Right renal cortex interstitium (tissue), 3 donors: ENCODE measurements around the gene TAS2R50. TPM values are rescaled to one million over a fixed set of nuclear protein-coding genes. Genes with fewer than 3 reads are reported as not detected.

ENCODE experiments used
- DNase-seq, 3 donors: peaks; one replicate each; pipeline ENCODE4 v3.0.0-alpha.2; 2013; ENCODE audit warnings: low read depth in 3 of 3, low spot score in 2 of 3
- polyA plus RNA-seq, 3 donors: library from polyadenylated mRNA; unstranded; fragments of 120-200 nt; gene quantifications; one replicate each; pipeline ENCODE4 v1.2.1, GENCODE V29; 2013; ENCODE audit not compliant: insufficient read length in 3 of 3

The TAS2R50 gene
- polyA plus RNA-seq, 3 donors: not detected

- DNase-seq: no peak
Measured at GRCh38 chr12:10957741-10958140, 29.0 kb downstream of the TAS2R50 start.

- DNase-seq: no peak
Measured at GRCh38 chr12:10956085-10956484, 30.6 kb downstream of the TAS2R50 start.

DNA sequence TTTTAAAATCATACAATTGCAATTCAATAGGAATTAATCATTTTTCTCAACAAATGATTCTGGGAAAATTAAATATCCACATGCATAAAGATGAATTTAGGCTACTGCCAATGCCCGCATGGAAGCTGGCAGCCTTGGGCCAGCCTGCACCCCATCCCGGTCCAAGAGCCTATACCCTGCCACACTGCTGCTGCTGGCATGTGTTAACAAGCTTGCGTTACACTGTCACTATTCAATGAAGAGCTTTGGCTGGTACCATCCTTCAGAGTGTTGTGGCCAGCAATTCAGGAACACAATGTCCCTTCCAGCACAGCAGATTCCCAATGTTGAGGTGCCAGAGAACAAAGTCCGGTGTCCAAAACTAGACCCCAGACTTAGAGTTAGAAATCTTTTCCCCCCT, 34.1 kb downstream of the TAS2R50 start:
- DNase-seq: no peak

- DNase-seq: no peak
Measured at GRCh38 chr12:10943167-10943566, 43.5 kb downstream of the TAS2R50 start.

DNA sequence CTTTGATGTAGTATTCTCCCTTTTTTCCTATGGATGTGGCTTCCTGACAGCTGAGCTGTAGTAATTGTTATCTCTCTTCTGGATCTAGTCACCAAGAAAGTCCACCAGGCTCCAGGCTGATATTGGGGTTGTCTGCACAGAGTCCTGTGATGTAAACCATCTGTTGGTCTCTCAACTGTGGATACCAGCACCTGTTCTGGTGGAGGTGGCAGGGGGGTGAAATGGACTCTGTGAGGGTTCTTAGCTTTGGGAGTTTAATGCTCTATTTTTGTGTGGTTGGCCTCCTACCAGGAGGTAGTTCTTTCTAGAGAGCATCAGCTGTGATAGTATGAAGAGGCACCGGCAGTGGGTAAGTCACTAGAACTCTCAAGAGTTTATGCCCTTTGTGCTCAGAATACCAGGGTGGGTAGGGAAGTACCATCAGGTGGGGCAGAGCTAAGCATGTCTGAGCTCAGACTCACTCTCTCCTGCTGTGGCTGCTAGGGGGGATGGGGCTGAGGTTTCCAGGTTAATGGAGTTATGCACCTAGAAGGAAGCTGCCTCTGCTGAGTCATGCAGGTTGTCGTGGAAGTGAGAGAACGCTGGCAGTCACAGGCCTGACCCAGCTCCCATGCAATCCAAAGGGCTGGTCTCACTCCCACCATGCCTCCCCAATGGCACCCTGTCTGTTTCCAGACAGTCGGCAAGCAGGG, 44.6 kb downstream of the TAS2R50 start:
- DNase-seq: no peak

DNA sequence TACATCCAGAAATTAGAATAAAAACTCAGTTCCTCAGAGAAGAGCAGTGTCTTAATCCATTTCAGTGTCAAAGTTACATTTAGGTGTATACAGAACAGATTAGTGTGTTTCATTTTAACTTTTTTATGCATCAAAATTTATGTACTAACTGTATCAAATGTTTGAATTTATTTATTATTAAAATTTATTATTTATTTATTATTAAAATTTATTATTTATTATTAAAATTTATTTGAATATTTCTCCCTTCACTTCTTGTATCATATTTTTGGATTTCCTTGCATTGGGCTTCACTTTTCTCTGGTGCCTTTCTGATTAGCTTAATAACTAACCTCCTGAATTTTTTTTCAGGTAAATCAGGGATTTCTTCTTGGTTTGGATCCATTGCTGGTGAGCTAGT, 45.3 kb downstream of the TAS2R50 start:
- no peak for DNase-seq

DNA sequence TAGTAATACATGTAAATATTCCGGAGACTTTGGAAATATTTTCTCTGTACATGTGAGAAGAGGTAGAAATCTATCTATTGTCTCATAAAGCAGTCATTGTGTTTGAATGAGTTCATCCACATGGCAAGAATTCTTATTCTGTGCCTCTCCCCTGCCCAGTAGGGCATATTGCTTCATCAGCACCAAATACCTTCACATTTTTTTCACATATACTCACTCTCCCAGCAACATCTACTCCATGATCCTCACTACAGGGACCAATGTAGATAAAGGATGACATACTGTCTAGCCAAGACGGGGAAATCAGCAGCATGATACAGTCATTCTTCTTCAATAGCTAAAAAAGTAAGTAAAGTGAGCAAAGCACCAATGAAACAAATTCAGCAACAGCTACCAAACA, 46.3 kb downstream of the TAS2R50 start:
- DNase-seq: no peak

- no peak for DNase-seq
Measured at GRCh38 chr12:10939163-10939562, 47.5 kb downstream of the TAS2R50 start, which contains the start of gene TAS2R14. TAS2R14 (minus strand) TSS chr12:10939263; CDS start chr12:10939207, 56 bp downstream.

DNA sequence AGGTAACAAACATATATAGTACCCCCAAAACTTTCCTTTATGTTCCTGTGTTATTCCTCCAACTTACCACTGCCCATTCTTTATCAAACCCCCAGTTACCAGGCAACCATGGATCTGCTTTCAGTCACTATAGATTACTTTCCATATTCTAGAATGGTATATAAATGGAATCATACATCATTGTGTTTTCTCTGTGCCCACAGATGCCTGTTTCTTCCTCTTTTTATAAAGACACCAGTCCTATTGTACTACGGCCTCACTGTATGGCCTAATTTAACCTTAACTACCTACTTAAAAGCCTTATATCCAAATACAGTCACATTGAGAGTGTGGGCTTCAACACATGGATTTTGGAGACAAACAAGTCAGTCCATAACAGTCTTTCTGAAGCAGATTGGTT, 50.2 kb downstream of the TAS2R50 start:
- DNase-seq: no peak

Other genes starting within 250 kb of the TAS2R50 start
- gene TAS2R7, start 184.3 kb downstream of the TAS2R50 start, polyA plus RNA-seq: not detected
- gene TAS2R8, start 179.6 kb downstream of the TAS2R50 start, polyA plus RNA-seq: not detected
- not detected for gene TAS2R9, start 176.7 kb downstream of the TAS2R50 start, polyA plus RNA-seq
- gene TAS2R10, start 160.6 kb downstream of the TAS2R50 start, polyA plus RNA-seq: 1 to 10 TPM in 1 of 3 donors, under 1 TPM in 2; 0.99 to 1.4 (median 1.00) TPM
- gene PRR4, start 137.4 kb downstream of the TAS2R50 start, polyA plus RNA-seq: 1 to 10 TPM; 5.6 to 7.8 (median 5.9) TPM
- 10 to 100 TPM; 11.6 to 16.9 (median 15.9) TPM for gene PRH1, start 102.7 kb downstream of the TAS2R50 start, polyA plus RNA-seq
- gene TAS2R13, start 77.3 kb downstream of the TAS2R50 start, polyA plus RNA-seq: under 1 TPM in 2 of 3 donors, not detected in 1; 0.10 TPM
- under 1 TPM; 0.28 to 0.64 (median 0.48) TPM for gene PRH2, start 57.7 kb downstream of the TAS2R50 start, polyA plus RNA-seq
- gene TAS2R14, start 47.6 kb downstream of the TAS2R50 start, polyA plus RNA-seq: 1 to 10 TPM; 2.3 to 3.1 (median 2.9) TPM
- 1 to 10 TPM in 2 of 3 donors, under 1 TPM in 1; 0.89 to 1.2 (median 1.1) TPM for gene TAS2R20, start 11.4 kb upstream of the TAS2R50 start, polyA plus RNA-seq
- gene TAS2R19, start 35.7 kb upstream of the TAS2R50 start, polyA plus RNA-seq: 1 to 10 TPM in 2 of 3 donors, under 1 TPM in 1; 0.94 to 1.8 (median 1.2) TPM
- gene TAS2R31, start 44.5 kb upstream of the TAS2R50 start, polyA plus RNA-seq: 1 to 10 TPM; 1.0 to 2.1 (median 1.1) TPM
- gene TAS2R46, start 75.4 kb upstream of the TAS2R50 start, polyA plus RNA-seq: not detected
- gene TAS2R43, start 105.4 kb upstream of the TAS2R50 start, polyA plus RNA-seq: under 1 TPM in 2 of 3 donors, not detected in 1; 0.21 to 0.36 TPM
- gene TAS2R30, start 147.7 kb upstream of the TAS2R50 start, polyA plus RNA-seq: under 1 TPM; 0.15 to 0.27 (median 0.21) TPM
- gene SMIM10L1, start 184.3 kb upstream of the TAS2R50 start, polyA plus RNA-seq: 10 to 100 TPM; 19.1 to 19.3 (median 19.2) TPM
- not detected for gene TAS2R42, start 200.0 kb upstream of the TAS2R50 start, polyA plus RNA-seq